Stimulated activated CD4-positive, alpha-beta T cell treated with anti-CD3 and anti-CD28 coated beads, Interleukin-15, amount 100 ng/mL, for 24 hours (primary cell): Measurements from ENCODE around the gene FCHSD1.

Source experiments
- DNase-seq: peaks from one replicate; pipeline ENCODE4 v3.0.0-alpha.2; 2020

Gene FCHSD1

DNA sequence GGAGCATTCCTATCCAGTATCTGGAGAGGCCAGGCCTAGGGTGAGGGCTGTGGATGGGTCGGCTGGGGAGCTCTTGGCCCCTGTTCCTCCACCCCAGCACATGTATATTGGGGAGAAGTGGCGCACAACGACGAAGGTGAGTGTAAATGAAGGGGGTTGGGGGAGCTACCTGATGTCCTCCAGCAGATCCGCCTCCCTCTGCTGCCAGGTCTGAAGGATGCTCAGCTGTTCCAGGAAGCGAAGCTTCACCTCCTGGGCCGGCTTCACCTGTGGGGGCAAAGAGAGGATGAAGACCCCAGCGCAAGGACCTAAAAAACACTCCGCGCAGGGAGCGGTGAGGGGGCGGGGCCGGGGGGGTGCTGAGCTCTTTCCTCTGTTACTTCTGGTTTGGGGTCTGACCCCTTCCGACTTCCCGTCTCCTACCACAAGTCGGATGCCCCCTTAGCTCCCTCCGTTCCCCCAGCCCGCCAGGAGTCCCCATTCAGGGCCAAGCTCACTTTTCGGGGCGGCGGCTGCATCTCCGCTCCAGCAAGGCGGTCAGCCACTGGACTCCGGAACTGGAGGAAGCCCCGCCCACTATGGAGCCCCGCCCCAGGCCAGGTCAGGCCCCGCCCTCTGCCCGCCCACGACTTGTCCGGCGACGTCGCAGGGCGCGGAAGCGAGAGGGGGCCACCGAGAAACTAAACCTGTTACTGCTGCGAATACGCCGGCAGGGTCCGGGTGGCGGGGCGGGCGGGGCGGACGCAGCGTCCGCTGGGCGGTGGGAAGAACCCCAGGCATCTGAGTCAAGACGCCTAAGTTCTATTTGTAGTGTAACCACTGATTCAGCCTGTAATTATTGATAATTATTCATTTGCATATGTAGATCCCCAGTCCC lies at the start of gene FCHSD1:
FCHSD1 (minus strand) TSS at position 568 of the 877 bp plus-strand sequence; CDS start at position 518, 50 bp downstream.
- DNase-seq, result peak; percentile 87

DNA sequence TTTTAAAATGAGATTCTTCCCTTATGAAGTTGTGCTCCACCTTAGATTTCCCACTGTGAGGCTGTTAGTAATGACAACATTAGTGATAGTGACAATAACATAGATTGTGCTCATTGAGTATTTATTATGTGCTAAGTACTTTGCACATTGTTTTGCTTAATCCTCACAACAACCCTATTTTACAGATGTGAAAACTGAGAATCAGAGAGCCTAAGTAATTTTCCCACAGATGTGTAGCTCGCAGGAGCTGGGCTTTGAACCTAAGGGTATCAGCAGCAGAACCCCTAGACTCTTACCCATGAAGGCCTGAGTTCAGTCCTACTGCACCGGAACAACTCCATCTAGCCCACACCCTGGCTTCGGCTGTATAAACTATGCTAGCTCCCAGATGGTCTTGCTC lies 46.4 kb upstream of the FCHSD1 start:
- no peak for DNase-seq

- DNase-seq, result no peak
Measured at GRCh38 chr5:141696431-141696830, 45.2 kb upstream of the FCHSD1 start.

DNA sequence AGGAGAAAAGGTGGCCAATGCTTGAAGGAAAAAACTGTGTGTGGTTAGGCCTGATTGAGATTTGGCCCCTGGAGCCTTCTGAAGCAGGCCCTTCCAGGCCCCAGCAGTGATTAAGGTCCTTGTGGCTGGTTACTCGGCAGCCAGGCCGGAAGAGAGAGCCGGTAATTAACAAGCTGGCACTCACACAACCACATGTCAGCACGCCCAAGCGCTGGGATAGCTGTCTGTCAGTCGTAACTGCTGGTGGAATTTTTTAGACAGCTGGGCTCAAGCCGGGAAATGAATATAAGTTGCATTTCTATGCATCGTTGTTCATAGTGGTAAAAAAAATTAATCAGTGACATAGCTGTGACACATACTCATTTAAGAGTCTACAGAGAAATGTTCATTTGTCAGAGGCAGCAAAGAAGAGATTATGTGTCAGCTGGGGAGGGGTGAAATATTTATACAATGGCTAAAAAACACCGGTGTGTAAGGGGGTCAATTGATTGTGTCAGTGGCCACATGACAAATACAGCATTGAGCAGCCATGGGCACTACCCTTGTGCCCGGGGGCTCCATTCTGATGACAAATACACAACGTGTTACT lies 44.5 kb upstream of the FCHSD1 start:
- DNase-seq, result no peak

DNA sequence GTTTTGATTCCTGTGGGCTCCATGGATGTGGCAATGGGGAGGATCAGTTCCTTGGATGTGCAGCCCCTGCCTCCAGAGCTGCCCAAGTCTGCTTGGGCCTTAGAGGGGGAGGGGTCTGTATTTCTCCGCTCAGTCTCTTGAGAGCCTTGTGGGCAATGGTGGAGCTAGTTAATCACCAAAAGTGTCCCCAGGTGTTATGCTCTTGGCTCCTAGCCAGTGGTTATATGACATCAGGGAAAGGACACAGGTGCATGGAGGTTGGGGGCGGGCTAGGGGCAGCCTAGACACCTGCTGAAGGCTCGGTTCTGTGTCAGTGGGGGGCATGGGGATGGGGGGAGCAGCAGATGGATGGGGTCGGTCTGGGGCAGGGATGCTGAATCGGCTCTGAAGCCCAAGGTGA lies 43.3 kb upstream of the FCHSD1 start:
- DNase-seq, result no peak

DNA sequence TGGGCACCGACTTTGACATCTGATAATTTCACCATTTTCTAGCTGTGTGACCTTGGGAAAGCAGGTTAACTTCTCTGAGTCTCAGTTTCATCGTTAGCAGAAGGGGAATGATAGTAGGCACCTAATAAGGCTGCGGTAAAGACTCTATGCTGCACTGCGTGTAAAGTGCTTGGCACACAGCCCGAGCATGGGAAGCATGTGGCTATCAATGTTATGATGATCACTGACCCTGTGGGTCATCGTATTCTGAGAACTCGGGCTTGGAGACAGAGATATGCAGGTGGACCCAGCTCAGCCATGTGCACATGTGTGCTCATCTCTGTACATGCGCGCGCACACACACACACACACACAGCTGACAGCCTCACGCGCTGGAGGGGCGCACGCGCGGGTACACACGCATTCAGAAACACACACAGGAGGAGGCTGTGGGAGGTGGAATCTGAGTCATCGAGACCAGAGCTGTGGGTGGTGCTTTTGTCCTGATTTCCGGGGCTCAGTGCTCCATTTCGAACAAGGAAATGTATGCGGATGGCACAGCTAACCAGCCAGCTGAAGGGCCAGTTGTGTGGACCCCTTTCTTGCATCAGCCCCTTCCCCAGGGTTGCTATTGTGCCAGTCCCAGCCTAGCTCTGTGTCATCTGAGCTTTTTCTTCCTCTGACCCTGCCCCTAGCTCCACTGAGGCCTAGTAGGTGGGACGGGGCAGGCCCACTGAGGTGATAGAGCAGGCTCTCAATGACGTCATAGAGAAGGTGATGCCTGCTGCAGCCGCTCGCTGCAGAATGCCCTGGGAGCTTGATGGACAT lies 41.9 kb upstream of the FCHSD1 start:
- DNase-seq, result peak; percentile 88

- peak; percentile 19 for DNase-seq
Measured at GRCh38 chr5:141692533-141692888, 41.3 kb upstream of the FCHSD1 start.

- DNase-seq, result peak; percentile 91
Measured at GRCh38 chr5:141691867-141692532, 40.8 kb upstream of the FCHSD1 start.

DNA sequence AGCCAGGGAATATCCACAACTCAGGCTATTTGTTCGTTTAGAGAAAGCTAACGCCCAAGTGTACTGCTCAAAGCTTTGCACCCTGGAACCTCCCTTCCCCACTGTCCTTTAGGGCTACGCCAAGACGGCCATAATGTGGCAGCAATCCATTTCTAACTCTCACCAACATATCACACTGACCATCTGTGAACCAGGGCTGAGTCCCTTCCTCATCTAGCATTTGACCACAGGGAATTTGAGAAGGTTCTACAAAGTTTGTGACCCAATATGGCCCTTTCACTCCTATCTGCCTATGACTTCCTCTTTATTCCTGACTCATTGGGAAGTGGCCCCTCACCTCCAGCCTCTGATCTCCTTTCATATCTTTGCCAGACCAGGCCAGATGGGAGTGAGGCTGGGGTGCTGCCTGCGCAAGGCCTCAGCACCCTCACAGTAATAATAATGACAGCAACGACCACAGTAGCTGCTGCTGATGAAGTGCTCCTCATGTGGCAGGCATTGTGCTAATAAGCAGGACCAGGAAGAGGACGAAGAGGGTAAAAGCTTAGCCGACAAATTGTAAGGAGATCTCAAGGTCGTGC lies 40.2 kb upstream of the FCHSD1 start:
- no peak for DNase-seq

DNA sequence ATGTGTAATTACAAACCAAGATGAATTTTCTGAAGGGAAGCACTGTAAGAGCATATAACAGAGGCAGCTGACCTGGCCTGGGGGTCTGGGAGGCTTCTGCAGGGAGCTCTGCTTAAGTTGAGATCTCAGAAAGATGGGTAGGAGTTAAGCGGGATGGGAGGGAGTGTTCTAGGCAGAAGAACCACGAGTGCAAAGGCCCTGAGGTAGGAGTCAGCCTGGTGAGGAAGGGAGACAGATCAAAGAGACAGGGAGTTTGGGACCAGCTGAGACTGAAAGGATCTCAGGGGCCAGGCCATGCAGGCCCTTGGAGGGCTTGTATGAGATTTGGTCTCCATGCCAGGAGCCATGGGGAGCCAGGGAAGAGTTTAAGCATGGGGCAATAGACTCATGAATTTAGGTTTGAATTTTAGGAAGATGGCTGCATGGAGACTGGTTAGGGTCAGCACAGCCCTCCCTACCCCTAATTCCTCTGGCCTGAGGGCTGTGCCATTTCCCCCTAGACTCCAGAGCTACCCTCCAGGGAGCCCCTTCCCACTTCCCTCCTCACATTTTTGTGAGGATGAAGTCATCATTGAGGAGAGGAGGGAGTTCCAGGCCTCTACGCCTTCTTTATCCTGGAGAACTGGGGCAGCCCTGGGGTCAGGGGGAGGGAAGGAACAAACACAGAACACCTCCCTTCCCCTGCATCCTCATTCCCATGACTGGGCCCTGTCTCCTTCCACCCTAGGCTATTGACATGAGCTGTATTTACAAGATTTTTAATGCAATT lies 35.6 kb upstream of the FCHSD1 start:
- no peak for DNase-seq

DNA sequence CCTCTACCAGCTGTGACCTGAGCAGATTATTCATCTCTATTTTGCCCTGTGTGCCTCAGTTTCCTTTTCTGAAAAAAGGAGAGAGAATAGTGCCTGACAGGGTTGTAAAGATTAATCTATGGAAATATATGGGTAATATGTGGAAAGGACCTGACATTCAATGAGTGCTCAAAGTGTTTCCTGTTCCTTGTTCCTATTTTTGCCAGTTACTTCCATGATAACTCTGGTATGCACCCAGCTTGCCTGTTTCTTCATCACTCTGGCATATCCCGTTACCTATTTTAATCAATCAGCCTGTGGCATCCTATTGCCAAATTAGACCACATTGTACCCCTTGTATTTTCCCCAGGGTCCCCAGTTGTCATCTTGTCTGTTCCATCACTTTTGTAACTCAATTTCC lies 34.4 kb upstream of the FCHSD1 start:
- DNase-seq, result no peak

DNA sequence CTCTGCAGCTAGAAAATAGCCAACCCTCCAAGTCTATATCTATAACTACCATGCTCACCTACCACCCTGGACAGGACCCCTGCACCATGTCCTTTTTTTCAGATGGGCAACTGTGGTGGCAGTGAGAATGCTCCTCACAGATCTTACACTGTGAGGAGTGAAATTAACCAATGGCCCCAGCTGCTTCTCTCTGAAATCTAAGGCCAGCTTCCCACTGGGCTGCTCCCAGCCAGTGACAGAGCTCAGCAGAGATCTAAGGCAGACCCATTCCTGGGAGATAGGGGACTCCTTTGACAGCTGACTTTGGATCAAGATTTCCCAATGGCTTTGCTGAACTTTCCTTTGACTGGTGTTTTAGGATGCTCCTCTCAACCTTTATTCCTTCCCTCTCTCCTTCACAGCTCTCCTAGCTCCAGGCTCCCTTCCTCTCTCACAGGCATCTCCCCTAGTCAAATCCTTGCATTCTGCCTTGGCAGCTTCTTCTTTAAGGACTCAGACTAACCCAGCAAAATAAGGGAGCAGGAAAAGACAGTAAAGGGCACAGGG lies 32.5 kb upstream of the FCHSD1 start:
- DNase-seq, result no peak

DNA sequence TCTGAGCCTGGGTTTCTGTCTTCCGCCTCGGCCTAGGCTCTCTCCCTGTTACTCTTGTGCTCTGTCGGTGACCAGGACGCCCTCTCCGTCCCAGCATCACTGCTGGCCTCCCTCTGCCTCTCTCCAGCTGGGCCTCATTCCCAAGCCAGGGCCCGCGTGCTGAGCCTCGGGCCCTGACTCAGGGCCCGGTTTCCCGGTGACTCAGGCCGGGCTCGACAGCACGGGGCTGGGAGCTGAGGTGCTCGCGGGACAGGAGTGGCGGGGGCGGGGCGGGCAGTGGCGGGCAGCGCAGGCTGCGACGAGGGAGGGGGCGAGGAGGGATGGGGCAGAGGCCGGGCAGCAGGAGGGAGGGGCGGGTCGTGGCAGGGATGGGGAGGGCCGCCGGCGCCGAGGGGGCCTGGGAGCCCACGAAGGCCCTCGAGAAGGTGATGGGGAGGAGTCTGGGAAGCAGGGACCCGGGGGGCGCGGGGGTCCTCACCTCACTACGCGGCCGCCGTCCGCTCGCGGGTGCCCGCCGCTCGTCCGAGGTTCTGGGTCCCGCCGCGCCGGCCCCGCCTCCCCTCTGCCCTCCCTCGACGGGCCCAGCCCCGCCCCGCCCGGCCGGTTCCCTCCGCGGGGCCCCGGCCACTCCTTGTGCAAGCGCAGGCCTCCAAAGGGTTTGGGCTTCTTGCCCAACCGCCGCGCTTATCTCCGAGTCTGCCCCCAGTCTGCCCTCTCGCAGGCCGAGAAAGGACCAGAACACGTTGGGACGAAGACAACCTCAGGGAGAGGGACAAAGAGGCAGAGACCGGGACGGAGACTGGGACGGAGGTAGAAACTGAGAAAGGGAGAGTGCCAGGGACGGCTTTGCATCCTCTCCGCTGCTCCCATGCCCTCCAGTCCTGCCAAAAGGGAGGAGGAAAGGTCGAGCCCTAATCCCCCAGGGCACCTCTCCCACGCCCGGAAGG lies 30.8 kb upstream of the FCHSD1 start, which contains the start of gene ARAP3:
ARAP3 (minus strand) TSS at position 536 of the 947 bp plus-strand sequence. CDS start 1,744 bp downstream, outside the sequence.
- DNase-seq, result peak; percentile 52

DNA sequence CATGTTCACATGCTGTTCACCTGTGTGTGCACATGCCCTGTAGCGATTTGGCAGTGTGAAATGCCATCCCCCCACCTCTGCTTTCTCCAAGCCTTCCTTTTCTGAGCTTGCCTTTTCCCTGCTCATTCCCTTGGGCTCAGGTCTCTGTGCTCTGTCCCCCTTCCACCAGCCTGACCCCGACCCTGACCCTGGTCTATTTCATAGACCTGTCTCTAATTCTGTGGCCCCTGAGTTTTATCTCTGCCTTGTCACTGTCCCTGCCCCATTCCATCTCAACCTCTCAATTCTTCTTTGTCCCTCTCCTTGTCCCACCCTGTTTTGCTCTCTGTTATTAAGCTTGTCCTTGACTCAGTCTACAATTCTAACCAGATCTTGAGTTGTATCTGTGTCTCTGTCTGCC lies 30.1 kb upstream of the FCHSD1 start:
- DNase-seq, result no peak

- DNase-seq, result no peak
Measured at GRCh38 chr5:141680751-141681201, 29.6 kb upstream of the FCHSD1 start.

DNA sequence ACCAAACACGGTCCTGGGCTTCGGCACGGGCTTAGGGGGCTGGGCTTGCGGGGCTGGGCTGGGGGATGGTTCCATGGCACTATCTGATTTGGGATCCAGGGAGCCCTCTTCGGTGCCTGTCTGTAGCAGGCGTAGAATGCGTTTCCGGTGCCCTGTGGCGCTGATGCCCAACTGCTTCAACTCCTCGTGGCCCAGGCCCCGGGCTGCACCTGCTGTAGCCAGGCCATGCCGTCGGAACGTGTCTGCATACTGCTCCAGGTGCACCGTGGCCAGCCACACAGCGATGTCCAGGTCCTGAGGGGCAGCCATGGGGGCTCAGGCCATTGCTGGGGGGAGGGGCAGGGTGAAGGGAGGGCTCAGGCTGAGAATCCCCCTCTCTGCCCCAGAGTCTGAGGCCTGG lies 29.0 kb upstream of the FCHSD1 start:
- DNase-seq, result no peak

GRCh38 chr5:141677415-141677814 lies 26.2 kb upstream of the FCHSD1 start:
- DNase-seq, result no peak

- DNase-seq, result no peak
Measured at GRCh38 chr5:141675672-141676071, 24.5 kb upstream of the FCHSD1 start.

GRCh38 chr5:141674747-141675146 lies 23.5 kb upstream of the FCHSD1 start:
- no peak for DNase-seq
